Embryonic facial prominence (tissue), 1 donor: ENCODE results near the gene BCAT1.
"Not testable (repeated sequence)": the region's sequence is repeated elsewhere in the genome, so short reads cannot be mapped to it uniquely, and the experiment has no call there.

Experiments used
- DNase-seq: peaks from one replicate; pipeline ENCODE4 v3.0.0-alpha.2; 2016; ENCODE audit errors: extremely low spot score

Gene BCAT1

DNA sequence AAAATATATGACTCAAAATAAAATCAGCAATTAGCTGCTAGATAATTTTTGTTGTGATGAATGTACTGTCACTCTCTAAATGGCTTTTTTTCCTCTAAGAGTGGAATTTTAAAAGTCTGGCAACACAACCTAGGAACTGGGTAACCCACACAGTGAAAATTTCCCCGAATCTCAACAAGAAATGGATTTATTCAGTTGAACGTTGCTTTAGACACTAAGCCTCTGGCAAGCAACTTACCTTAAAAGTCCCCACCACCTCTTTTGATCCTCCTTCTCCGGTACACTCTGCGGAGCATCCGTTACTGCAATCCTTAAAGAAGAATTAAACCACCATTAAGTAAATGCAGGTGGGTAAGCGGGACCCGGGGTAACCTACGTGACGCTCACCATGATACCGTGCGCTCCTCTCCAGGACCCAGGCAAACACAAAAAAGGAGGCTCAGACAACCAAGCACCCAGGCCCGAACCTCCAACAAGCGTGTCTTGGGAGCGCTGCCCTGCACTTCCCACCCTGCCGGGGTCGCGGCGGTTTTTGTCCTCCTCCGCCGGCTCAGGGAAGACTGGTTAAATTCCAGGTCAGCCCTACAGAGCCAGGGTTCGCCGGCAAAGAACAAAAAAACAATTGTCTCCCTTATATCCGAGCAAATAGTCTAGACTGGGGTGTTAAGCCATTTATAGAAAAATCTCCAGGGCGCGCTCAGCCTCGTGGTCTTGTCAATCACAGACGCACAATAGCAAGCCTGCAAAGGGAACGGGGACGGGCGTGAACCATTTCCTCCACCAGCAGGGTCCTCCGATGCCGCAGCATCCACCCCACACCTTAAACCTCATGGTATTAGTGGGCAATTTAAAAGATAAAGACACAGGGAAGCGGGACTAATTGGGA lies 47.1 kb downstream of the BCAT1 start:
- DNase-seq = no peak

DNA sequence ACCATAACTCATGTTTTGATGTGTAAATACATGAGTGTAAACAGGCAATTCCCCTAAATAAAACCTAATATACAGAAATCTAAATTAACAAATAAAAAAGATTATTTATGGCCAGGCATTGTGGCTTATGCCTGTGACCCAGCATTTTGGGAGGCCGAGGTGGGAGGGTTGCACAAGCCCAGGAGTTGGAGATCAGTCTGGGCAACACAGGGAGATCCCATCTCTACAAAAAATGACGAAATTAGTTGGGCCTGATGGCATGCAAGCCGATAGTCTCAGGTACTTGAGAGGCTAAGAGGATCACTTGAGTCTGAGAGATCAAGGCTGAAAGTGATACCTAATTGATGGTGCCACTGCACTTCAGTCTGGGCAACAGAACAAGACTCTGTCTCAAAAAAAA lies 48.7 kb downstream of the BCAT1 start:
- no peak for DNase-seq

DNA sequence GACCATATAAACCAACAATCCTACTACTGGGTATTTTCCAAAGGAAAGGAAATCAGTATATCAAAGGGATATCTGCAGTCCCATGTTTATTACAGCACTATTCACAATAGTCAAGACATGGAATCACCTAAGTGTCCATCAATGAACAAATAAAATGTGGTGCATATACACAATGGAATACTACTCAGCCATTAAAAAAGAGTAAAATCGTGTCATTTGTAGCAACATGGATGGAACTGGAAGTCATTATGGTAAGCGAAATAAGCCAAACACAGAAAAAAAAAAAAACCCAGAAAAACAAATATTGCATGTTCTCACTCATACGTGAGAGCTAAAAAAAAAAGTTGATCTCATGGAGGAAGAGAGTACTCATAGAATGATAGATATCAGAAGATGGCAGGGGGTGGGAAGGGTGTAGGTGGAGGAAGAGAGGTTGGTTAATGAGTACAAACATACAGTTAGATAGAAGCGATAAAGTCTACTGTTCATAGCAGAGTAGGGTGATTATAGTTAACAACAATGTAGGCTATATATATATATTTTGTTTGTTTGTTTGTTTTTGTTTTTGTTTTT lies 49.3 kb downstream of the BCAT1 start:
- no peak for DNase-seq

DNA sequence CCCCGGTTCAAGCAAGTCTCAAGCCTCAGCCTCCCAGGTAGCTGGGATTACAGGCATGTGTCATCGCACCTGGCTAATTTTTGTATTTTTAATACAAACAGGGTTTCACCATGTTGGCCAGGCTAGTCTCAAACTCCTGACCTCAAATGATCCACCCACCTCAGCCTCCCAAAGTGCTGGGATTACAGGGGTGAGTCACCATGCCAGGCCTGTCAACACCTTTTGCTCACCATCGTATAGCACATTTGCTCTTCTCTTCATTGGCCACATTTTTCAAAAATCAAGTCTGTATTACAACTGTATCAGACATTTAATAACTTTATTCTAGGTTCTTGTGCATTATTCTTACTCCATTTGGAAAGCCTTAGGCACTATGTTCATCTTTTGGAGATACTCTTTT lies 50.3 kb downstream of the BCAT1 start:
- DNase-seq = no peak

DNA sequence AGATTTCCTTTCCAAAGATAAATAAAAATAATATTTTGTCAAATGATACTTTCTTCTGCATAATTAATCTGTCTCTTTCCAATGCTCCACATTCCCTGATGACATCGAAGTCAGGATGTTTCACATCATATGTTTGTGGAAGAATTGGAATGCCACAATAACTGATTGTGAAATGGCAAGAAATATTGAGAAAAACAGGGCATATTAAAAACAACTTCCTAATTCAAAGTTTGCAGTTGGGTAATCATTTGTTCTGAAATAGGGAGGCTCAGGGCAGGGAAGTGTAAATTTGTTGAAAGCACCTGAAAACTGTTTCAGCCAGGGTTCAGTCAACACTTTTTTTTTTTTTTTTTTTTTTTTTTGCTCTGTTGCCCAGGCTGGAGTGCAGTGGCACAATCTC lies 50.7 kb downstream of the BCAT1 start:
- DNase-seq = no peak

DNA sequence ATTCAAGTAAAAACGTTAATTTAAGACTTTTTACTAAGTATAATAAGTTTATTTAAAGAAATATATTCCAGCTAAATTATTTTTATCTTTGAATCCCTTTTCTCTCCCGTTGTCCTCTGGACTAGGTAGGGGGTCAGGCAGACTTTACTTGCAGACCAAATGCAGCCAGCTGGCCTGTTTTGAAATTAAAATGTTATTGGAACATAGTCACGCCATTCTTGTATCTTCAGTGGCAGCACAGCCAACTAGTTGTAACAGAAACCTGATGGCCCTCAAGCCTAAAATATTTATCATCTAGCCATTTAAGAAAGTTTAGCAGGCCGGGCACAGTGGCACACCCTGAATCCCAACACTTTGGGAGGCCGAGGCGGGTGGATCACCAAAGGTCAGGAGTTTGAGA lies 52.7 kb downstream of the BCAT1 start:
- no peak for DNase-seq

DNA sequence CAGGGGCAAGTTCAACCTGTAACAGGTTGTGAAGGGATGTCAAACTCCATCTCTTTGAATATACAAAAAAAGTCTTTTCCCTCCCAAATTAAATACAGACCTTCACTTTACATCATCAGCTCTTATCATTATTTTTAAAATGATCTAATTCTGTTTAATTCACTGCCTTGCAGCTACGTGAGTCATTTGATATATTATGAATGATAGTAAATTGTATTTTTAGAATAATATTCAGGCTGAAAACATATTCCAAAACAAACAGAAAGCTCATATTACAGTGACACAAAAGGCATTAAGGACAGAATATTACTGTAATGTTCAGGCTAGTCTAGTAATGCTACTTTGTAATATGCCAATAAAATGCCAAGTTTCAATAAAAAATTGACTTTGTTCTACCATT lies 53.3 kb downstream of the BCAT1 start:
- DNase-seq = no peak

DNA sequence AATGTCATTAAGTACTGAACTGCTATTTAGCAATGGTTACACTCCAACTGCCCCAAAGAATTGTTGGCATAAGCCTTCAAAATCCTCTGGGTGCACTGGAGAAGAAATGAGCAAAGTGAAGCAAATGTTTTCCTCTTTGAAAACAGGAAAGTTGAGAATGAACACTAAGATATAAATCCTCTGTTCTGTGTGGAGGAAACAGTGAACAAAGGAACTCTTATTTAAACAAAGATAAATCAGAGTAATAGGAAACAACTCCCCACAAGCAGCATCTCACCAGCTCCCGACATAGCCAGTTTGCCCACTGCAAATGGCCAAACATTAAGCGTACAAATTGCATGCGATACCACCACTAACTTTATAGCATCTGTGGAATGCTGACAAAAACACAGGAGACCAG lies 54.0 kb downstream of the BCAT1 start:
- DNase-seq = no peak

DNA sequence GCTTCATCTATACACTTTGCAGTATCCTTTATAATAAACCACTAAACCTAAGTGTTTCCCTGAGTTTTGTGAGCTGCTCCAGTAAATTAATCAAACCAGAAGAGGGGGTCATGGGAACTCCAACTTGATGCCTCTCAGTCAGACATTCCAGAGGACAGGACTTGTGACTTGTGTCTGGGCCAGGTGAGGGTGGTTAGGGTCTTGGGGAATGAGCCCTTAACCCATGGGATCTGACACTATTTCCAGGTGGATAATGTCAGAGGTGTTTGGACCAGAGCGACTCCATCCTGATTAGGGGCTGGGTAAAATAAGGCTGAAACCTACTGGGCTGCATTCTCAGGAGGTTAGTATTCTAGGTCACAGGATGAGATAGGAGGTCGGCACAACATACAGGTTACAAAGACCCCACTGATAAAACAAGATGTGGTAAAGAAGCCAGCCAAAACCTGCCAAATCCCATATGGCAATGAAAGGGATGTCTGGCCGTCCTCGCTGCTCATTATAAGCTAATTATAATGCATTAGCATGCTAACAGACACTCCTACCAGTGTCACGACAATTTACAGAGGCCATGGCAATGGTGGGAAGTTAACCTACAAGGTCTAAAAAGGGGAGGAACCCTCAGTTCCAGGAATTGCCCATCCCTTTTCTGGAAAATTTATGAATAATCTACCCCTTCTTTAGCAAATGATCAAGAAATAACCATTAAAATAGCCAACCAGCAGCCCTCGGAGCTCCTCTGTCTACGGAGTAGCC lies 58.7 kb downstream of the BCAT1 start:
- DNase-seq = no peak

DNA sequence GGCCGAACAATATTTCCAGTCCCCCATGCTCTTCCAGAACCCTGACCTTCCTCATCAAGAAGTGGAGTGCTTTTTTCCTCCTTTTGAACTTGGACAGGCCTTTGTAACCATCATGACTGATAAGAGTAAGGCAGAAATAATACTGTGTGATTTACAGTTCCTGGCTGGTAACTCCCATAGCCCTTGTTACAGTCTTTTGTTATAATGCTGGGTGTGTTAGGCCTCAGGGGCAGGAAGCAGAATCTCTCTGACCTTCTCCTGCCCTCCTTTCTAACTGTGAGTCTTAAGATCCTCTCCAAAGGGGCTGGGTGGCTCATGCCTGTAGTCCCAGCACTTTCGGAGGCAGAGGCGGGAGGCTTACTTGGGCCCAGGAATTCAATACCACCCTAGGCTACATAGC lies 59.5 kb downstream of the BCAT1 start:
- no peak for DNase-seq

DNA sequence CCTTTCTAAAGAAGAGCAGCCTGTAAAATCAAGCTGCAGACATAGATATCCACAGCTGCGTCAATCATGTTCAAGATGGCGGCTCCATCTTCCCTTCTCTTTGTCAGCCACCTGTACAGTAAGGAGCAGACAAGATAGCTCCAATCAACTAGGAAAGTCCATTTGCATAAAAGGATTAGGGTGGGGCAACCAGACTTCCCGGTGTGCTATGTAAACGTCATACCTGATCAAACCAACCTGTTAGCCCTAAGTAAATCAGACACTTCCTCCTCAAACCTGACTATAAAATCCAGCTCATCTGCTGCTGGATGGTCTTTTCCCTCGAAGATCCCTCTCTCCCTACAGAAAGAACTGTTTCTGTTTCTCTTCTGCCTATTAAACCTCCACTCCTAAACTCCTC lies 60.1 kb downstream of the BCAT1 start:
- DNase-seq = no peak

DNA sequence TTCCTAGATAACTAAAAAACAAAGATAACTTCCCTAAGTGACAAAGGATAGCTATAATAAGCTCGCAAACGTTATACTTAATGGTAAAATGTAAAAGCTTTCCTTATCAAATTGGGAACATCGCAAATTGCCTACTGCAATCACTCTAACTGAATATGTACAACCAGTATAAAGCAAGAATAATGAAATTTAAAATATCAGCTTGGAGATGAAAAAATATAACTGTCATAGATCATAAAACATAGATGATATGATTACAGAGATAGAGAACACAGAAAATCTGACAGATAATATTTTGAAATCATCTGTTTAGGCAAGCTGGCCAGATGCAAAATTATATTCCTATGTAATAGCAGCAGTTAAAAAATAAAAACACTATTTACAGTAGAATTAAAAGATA lies 64.0 kb downstream of the BCAT1 start:
- DNase-seq = no peak

DNA sequence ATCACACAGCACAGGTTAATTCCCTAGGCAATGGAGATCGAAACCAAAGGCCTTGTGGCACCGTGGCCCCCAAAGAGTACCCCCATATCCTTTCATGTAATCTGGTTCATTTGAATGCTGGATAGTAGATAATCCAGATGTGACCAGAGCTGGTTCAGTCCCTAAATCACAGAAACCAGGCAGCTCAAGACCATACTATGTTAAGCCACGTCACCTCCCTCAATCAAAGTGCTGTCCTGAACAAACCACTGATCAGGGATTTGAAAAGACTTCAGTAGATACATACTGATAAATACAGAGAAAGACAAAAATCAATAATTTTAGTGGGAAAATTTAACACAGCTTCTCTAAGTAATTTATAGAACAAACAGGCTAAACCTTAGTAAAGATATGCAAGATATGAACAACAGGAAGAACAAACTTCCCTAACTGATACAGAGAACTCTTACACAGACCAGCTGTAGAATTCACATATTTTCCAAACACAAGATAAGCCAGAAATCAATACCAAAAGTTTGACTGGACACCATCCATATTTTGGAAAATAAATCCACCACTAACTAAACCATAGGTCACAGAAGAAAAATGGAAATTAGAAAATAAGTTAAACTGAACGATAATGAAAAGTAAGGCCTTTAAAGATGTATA lies 67.1 kb downstream of the BCAT1 start:
- DNase-seq = no peak

DNA sequence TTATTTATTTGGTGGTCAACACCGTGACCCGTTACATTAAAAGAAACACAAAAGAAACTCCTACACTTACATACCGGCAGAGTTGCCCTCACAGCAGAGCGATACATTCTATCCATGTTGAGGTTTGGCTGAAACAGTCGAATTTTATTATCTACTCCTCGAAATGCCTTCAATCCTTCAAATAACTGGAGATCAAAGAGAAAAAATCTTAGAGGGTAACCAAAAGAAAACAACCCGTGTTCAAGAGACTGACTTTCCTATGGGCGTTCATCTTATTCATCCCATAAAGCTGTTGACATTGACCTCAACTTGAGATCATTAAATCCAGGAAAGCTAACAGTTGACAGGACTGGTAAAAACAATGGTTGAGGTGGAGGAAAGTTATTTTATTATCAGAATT lies 67.7 kb downstream of the BCAT1 start:
- no peak for DNase-seq

DNA sequence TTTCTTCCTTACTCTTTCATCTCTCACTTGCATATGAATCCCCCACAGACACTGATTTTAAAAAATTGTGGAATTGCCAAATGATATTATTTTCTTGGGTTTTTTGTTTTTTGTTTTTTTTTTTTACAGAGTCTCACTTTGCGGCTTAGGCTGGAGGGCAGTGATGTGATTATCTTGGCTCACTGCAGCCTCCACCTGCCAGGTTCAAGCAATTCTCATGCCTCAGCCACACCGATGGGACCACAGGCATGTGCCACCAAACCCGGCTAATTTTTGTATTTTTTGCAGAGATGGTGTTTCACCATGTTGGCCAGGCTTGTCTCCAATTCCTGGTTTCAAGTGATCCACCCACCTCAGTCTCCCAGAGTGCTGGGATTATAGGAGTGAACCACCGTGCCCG lies 68.2 kb downstream of the BCAT1 start:
- no peak for DNase-seq

DNA sequence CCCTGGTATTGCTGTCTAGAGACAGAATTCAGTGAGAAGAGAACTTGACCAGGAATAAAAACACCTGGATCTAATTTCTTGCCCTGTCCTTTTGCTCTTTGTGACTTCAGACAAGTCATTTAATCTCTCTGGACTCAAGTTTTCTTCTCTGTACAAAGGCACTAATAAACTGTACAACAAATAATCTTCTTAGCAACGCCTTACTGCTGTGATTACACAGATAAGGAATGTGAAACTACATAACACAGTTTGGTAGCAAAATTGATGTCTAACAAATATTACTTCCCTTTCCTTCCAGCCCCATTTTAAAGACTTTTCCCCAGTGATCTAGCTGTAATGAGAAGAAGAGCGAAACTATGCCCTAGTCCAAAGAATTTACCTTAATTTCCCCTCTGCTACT lies 69.3 kb downstream of the BCAT1 start:
- no peak for DNase-seq

DNA sequence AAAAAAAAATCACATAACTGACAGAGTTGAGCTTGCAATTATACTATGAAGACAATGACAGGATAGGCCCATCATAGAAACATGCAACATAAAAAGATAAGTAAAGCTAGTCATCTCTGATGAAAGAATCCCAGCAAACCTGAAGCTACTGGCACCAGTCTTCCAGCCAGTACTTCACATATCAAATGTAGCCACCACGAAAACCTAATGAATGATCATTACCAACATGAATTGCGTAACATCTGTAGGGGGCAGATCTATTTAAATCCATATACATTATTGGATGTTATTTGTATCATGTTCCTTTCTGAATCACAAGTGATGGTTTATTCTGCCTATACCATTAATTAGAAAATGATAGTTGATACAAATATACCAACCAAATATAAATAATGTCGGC lies 73.9 kb downstream of the BCAT1 start:
- no peak for DNase-seq

DNA sequence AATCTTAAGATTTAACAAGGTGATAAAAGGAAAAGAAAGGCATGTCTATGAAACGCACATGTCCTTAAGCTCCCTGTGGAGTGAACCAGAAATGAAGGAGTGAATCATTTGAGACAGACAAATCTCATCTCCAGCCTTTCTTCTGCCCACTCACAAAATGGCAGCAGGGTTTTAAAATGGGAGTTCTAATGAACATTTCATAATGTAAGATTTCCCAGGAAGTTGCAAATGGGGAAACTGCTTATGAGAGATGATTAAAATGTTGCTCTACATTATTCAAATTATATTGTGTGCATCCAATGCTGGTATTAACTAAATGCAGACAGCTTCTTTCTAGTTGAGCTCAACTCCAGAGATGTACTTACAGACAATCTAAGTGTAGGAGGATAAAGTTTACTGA lies 76.7 kb downstream of the BCAT1 start:
- DNase-seq = no peak

DNA sequence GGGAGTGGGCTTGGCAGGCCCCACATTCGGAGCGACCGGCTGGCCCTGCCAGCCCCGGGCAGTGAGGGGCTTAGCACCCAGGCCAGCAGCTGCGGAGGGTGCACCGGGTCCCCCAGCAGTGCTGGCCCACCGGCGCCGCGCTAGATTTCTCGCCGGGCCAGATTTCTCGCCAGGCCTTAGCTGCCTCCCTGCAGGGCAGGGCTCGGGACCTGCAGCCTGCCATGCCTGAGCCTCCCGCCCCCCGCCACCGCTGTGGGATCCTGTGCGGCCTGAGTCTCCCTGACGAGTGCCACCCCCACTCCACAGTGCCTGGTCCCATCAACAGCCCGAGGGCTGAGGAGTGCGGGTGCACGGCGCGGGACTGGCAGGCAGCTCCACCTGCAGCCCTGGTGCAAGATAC lies 82.8 kb downstream of the BCAT1 start:
- DNase-seq = not testable (repeated sequence)

DNA sequence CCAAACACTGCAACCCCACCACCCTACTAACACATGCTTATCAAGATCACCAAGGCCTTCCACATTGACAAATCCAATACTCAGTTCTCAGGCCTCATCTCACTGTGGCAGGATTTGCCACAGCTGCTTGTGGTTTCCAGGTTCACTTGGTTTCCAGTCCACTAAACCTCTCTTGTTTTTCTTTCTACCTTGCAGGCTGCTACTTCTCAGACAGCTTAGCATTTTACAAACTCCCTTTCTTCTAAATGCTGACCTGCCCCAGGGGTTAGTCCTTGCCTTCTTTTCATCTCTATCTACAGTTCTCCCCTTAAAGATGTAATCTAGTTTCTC lies 84.1 kb downstream of the BCAT1 start:
- DNase-seq = no peak

DNA sequence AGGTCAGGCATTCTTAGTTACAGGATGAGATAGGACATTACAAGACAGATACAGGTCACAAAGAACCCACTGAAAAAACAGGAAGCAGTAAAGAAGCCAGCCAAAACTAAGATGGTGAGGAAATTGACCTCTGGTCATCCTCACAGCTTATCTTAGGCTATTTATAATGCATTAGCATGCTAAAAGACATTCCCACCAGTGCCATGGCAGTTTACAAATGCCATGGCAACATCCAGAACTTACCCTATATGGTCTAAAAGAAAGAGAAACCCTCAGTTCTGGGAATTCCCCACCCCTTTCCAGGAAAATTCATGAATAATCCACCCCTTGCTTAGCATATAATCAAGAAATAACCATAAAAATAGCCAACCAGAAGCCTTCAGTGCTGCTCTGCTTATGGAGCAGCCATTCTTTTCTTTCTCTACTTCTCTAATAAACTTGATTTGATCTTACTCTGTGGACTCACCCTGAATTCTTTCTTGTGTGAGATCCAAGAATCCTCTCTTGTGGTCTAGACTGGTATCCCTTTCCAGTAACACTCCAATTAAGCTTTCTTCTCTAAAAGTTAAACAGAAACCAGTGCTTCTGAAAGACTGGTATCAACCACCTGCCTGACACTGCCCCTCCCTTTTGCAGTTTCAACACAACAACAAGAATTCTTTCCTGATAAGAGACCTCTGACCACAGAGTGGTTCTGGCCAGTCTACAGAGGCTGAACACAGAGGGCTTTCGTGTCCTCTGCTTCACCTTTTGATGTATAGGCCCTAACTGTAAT lies 86.9 kb downstream of the BCAT1 start:
- no peak for DNase-seq

DNA sequence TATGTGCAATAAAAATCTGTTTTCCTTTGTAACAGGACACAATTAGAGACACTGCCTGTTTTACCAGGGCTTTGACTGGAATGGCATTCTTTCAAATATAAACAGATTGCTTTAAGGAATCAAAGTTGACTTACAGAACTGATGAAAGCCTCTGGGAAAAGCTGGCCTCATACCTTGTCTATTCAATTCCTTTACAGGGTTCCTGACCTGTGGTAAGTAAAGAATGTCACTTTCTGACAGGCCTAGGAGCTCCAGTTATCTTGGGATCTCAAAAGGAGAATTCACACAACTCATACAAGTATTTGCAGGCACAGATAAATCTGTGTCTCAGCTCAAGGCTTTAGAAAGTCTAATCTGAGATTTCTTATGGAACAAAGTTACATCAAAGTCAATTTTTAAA lies 88.4 kb downstream of the BCAT1 start:
- no peak for DNase-seq
